Activated naive CD4-positive, alpha-beta T cell (primary cell): Measurements from ENCODE around the gene TUBAL3.
"Not testable (repeated sequence)": the region's sequence is repeated elsewhere in the genome, so short reads cannot be mapped to it uniquely, and the experiment has no call there.

Source experiments
- DNase-seq, 4 experiments: peaks; one replicate each; lab custom pipeline; 2025; lab: John Stamatoyannopoulos, UW

TUBAL3 gene

GRCh38 chr10:5423771-5424170 lies 19.1 kb upstream of the TUBAL3 start:
- DNase-seq = no peak

DNA sequence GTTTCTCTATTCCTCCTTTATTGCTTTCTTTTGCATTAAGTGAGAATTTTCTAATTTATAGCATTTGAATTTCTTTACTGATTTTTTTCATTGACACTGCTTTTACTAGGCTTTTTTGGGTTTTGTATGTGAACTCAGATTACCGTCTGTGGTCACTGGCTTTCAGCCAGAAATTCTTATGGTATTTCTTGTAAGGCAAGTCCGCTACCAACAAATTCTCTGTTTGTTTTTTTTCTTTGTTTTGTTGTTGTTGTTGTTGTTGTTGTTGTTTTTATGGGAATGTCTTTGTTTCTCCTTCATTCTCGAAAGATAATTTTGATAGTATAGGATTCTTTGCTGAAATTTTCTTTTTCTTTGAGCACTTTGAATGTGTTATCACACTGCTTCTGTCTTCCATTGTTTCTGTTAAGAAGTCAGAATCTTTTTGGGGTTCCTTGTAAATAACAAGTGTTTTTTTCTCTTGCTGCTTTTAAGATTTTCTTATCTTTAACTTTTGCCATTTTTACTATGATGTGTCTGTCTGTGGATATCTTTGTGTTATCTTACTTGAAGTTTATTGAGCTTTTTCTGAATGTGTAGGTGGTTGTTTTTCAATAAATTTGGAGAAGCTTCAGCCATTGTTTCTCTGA lies 15.0 kb upstream of the TUBAL3 start:
- DNase-seq = no peak

- no peak for DNase-seq
These were observed 14.0 kb upstream of the TUBAL3 start for GRCh38 chr10:5418584-5418983.

- no peak for DNase-seq
These were observed 12.4 kb upstream of the TUBAL3 start for GRCh38 chr10:5416981-5417380.

DNA sequence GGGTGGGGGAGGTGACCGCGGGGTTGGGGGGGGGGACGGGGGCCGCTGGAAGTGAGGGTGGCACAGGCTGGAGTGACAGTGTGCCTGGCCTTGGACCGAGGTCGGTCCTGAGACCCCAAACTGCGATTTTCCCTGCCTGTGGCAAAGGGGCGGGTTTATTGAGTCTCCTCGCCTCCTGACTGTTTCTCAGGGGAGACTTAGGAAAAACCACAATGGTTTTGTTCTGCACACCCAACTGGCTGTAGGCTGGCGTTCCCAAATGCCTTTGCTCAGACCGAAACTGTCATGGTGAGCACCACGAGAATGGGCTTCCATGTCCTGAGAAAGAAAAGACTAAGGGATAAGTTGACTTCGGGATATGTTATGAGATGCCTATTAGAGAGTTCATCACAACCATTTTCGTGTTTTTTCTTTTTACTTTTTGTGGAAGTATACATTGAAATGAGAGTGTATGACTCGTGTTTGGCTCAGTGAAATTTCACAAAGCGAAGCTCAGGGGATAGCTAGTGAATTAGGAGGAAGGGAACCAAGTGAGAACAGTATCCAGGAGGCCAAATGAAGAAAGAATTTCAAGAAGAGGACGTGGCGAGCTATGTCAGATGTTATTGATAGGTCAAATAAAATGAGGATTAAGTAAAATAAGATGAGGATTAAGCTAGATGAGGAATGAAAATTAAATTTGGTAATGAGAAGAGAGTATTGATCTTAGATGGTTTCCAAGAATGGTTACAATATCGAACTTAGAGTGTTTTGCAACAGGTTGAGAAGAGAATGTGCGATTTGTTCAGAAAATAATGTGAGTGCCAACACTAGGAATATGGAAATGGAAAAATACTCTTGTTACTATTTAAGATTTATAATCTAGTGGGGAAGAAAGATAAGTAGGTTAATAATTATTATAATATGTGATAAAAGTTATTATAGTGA lies 8.6 kb upstream of the TUBAL3 start:
- no peak for DNase-seq

- peak; percentile 12 to 46 (median 29) for DNase-seq
These were observed 7.8 kb upstream of the TUBAL3 start, which contains the start of gene NET1 for GRCh38 chr10:5412277-5412941. Gene NET1 (plus strand): TSS chr10:5412557. CDS start chr10:5412693, 136 bp downstream.

GRCh38 chr10:5411941-5412276 lies 7.3 kb upstream of the TUBAL3 start:
- no peak for DNase-seq

DNA sequence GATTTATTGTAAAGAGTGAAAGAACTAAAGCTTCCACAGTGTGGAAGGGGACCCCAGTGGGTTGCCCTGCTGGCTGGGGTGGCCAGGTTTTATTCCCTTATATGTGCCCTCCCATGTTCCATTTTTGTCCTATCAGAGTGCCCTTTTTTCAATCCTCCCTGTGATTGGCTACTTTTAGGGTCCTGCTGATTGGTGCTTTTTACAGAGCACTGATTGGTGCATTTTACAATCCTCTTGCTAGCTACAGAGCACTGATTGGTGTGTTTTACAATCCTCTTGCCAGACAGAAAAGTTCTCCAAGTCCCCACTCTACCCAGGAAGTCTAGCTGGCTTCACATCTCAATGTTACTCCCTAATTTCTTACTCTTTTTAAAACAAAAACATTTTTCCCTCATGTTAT lies 6.2 kb upstream of the TUBAL3 start:
- DNase-seq = not testable (repeated sequence)

DNA sequence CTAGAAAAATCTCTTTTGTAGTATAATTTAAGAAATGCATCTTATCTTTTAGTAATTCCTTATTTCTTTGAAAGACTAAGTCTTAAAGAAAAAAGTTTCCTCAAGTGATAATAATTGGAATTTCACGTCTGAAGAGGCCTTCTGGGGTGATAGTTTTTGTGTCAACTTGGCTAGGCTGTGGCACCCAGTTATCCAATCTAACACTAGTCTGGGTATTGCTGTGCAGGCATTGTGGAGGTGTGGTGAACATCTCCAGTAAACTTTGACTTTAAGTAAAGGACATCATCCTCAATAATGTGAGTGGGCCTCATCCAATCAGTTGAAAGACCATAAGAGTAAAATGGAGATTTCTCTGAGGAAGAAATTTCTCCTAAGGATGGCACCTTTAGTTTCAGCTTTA lies 2.3 kb upstream of the TUBAL3 start:
- no peak for DNase-seq

GRCh38 chr10:5402798-5403197 lies 1.8 kb downstream of the TUBAL3 start:
- DNase-seq = no peak

GRCh38 chr10:5400468-5401240 lies 4.0 kb downstream of the TUBAL3 start:
- DNase-seq = no peak

DNA sequence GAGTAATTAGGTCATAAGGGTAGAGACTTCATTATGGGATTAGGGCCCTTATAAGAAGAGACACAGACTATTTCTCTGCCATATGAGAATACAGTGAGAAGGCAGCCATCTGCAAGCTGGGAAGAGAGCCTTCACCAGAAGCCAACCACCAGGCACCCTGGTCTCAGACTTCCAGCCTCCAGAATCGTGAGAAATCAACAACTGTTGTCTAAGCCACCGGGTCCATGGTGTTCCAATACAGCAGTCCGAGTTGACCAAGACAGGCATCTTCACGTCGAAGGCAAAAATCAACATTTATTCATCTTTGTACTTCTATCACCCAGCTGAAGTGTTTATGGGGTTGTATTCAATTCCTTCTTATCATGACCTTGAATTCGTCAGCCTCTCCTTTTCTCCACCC lies 5.3 kb downstream of the TUBAL3 start:
- no peak for DNase-seq

DNA sequence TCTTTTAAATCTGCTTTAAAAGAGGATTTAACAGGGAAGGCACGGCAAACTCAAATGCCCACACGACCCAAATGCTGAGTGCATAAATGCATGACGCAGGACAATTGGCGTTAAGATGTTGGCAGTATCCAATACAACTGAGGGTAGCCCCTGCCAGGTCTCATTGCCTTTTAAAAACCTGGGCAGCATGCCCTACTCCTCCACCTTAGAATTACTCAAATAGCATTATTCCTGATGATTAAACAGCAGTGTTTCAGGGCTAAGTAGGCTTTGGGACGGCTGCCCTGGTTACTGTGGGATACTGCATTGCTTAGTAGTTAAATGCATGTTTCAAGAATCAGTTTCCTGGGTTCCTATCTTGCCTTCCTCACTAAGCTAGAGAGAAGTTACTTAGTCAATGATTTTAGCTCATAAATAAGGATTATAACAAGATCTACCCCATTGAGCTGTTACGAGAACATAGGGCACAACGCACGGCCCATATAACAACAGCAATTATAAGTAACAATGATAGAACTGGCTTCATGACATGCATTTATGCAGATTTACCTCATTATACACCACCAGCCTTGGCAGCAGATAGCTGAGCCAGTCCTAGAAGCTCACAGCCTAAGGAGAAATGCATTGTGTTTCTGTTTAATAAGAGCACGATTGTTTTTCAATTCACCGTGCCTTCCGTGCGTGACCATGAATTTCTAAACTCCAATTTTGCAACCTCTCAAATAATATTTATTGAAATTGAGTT lies 7.9 kb downstream of the TUBAL3 start:
- no peak for DNase-seq

- no peak for DNase-seq
These were observed 9.5 kb downstream of the TUBAL3 start for GRCh38 chr10:5395168-5395567.

- DNase-seq = no peak
These were observed 11.1 kb downstream of the TUBAL3 start for GRCh38 chr10:5393529-5393928.

GRCh38 chr10:5391790-5392189 lies 12.8 kb downstream of the TUBAL3 start:
- DNase-seq = no peak

DNA sequence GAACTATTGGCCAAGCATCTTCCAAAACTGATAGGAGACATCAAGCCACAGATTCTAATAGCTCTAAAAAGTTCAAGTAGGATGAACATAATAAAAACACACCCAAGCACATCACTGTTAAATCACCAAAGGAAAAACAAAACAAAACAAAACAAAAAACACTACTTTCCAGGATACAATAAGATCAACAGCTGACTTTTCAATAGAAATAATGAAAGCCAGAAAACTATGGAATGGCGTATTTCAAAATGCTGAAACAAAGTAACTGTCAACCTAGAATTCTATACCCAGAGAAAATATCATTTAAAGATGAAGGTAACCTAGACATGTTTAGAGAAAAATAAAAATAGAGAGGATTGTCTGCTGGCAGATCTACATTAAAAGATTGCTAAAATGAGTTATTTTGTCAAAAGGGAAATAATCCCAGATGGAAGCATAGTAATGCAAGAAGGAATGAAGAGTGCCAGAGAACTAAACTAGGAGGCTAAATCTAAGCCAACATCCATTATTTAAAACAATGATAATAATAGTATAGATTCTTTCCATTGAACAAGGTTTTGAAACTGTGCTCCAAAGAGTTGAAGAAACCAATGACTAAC lies 13.9 kb downstream of the TUBAL3 start:
- DNase-seq = no peak

DNA sequence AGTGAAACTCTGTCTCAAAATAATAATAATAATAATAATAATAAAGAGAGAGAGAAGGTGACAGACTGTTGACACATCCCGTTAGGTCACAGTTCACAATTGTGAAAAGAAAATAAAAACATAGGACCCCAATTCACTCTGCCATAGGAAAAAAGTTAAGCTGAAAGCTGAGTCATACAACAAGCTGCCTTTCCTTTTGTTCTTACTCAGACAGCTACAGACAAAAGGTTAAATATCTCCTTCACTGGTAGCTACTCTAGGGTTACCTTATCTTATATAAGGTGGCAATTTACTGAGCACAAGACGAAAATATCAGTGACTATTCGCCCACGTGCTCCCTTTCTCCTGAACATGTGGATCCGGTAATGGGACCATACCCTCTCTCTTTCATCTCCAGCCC lies 17.5 kb downstream of the TUBAL3 start:
- DNase-seq = no peak

DNA sequence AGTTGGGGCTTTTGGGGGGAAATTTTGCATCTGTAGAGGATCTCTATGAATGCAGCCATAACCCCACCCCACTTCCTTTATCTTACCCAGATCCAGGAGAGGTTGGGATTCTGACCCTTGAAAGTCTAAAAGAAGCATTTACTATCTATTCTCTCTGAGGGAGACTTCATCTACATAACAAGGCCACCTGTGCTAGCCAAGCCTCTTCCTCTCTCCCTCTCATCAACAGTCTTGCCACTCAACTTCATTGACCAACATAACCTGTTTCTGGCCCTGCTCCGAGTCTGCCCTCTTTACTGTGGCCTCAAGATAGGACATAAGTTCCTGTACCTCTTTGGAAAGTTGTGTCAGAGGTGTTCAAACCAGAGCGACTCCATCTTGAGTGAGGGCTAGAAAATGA lies 19.4 kb downstream of the TUBAL3 start:
- DNase-seq = no peak

GRCh38 chr10:5381187-5381586 lies 23.4 kb downstream of the TUBAL3 start:
- DNase-seq = no peak

- not testable (repeated sequence) for DNase-seq
These were observed 24.2 kb downstream of the TUBAL3 start for GRCh38 chr10:5380395-5380794.
